ENCODE measurements around the gene SIK3. TPM values are rescaled to one million over a fixed set of nuclear protein-coding genes. Genes with fewer than 3 reads are reported as not detected.

Gene SIK3
- total and polyA plus RNA-seq, 12 donors: 11.7 to 176 (median 25.2) TPM

DNA sequence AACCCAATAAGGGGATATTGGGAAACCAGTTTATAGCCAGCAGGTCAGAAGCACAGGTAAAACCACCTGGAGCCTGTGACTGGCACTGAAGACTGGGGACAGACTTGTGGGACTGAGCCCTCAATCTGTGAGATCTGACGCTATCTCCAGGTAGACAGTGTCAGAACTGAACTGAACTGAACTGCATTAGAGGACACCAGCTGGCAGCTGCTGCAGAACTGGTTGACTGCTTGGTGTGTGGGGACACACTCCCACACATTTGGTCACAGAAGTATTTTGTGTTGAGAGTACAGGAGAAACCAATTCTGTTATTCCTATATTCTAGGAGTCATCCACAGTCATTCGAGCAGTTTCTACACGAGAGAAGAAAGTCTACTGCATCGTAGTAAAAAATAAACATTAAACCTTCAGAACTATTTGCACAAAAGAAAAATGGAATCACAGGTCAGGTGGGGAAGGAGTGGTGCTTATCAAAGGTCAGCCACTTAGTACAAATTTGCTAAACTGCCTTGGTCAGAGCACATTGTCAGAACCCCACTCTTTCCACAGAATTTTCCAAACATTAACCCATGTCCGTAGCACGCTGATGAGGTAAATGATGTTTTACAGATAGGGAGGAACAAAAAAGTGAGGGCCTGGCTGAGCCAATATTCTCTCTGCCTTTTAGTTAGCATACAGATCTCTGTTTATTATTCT is 77.2 kb downstream of the SIK3 start:
- Histone ChIP-seq H3K27me3 (no peaks in the 10 kb centered on the region), H3K9me3 (replicated peaks in 1 of 3) (no peaks in the 10 kb centered on the region), H3K4me1 (replicated peaks in 1 of 2) (peaks cover 6 to 24% of the 10 kb centered on the region in 2 donors), H3K4me3 (no peak overlapping the region), H3K36me3 (replicated peaks in 1 of 2) (no peaks in the 10 kb centered on the region), H3K27ac (no peak overlapping the region)
- TF ChIP-seq, protein P1, sequence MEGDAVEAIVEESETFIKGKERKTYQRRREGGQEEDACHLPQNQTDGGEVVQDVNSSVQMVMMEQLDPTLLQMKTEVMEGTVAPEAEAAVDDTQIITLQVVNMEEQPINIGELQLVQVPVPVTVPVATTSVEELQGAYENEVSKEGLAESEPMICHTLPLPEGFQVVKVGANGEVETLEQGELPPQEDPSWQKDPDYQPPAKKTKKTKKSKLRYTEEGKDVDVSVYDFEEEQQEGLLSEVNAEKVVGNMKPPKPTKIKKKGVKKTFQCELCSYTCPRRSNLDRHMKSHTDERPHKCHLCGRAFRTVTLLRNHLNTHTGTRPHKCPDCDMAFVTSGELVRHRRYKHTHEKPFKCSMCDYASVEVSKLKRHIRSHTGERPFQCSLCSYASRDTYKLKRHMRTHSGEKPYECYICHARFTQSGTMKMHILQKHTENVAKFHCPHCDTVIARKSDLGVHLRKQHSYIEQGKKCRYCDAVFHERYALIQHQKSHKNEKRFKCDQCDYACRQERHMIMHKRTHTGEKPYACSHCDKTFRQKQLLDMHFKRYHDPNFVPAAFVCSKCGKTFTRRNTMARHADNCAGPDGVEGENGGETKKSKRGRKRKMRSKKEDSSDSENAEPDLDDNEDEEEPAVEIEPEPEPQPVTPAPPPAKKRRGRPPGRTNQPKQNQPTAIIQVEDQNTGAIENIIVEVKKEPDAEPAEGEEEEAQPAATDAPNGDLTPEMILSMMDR (IDR thresholded peaks at IDR 0.05): no peak
- no peak for TF ChIP-seq POLR2A (IDR thresholded peaks at IDR 0.05)
- no peak for DNase-seq
- WGBS, 4 donors: 87 to 96% (median 93%) methylated on average over 6 of the region's 6 CpGs
- intact Hi-C loops (cut with DNase I): no loop called here

DNA sequence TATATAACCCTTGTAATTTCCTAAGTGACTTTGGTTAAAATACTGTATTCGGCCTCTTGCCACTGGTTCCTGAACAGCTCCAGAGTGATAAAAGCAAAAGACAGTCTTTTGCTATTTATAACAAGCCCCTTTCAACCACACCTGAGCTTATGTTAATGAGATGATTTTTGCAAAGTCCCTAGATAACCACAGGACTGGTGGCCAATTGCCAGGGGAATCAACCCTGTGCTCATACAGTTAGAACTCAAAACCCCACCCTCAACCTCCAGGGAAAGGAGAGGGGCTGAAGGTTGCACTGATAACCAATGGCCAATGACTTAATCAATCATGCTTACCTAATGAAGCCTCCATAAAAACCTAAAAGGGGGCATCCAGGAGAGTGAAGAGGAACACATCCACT is 77.9 kb downstream of the SIK3 start:
- no peak for TF ChIP-seq POLR2A (IDR thresholded peaks at IDR 0.05)
- TF ChIP-seq, protein P1 (IDR thresholded peaks at IDR 0.05): no peak
- no peak for DNase-seq
- H3K4me3 ChIP-seq: no peak overlapping the region
- intact Hi-C loops (cut with DNase I): no loop called here
- no peaks in the 10 kb centered on the region for H3K9me3 ChIP-seq (replicated peaks in 1 of 3)
- H3K4me1 ChIP-seq (replicated peaks in 1 of 2): peaks cover 2 to 19% of the 10 kb centered on the region in 2 donors
- no peaks in the 10 kb centered on the region for H3K36me3 ChIP-seq (replicated peaks in 1 of 2)
- WGBS, 4 donors: 90 to 98% (median 92%) methylated on average over 1 of the region's 1 CpG
- H3K27ac ChIP-seq: no peak overlapping the region
- H3K27me3 ChIP-seq: no peaks in the 10 kb centered on the region

DNA sequence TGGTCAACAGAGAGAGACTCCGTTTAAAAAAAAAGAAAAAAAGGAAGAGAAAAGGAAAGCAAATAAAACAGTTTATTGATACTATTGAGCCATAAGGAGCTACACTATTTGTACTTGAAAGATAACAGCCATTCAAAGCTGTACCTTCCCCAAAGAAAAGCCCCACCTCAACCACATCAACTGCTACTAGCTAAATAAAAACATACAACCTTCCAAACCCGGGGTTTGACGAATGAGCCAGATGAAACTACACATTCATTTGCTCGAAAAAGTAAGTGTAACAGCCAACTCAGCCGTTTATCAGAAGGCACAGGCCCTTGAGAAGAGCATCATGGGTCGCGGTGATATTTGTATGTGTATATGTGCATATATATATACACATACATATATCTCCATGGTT is 78.4 kb downstream of the SIK3 start:
- Histone ChIP-seq H3K9me3 (replicated peaks in 1 of 3) (no peaks in the 10 kb centered on the region), H3K27ac (no peak overlapping the region), H3K4me1 (replicated peaks in 1 of 2) (peaks cover 0 to 15% of the 10 kb centered on the region in 2 donors), H3K27me3 (no peaks in the 10 kb centered on the region), H3K4me3 (no peak overlapping the region), H3K36me3 (replicated peaks in 1 of 2) (no peaks in the 10 kb centered on the region)
- WGBS, 4 donors: 82 to 90% (median 88%) methylated on average over 7 of the region's 7 CpGs
- no peak for TF ChIP-seq POLR2A (IDR thresholded peaks at IDR 0.05)
- TF ChIP-seq, protein P1 (IDR thresholded peaks at IDR 0.05): no peak
- DNase-seq: no peak
- intact Hi-C loops (cut with DNase I): no loop called here

DNA sequence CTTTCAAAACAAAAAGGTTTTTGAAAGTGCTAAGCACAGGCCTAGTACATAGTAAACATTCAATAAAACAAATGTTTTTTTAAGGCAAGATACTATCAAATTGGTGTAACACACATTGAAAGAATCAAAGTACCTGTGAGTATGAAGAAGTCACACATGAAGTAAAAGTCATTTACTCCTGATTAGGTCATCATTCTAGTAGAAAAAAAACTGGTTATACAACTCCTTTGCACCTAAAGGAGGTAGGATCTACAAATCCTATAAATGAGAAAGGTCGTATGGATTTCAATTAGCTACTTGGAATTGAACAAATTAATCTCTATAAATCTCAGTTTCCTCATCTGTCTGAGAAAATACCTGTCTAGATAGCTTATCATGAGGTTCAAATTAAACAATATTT is 80.8 kb downstream of the SIK3 start:
- Histone ChIP-seq H3K9me3 (replicated peaks in 1 of 3) (no peaks in the 10 kb centered on the region), H3K27me3 (no peaks in the 10 kb centered on the region), H3K4me3 (no peak overlapping the region), H3K27ac (no peak overlapping the region), H3K36me3 (replicated peaks in 1 of 2) (no peaks in the 10 kb centered on the region), H3K4me1 (replicated peaks in 1 of 2) (peaks cover 0 to 7% of the 10 kb centered on the region in 2 donors)
- TF ChIP-seq POLR2A (IDR thresholded peaks at IDR 0.05): no peak
- TF ChIP-seq, protein P1 (IDR thresholded peaks at IDR 0.05): no peak
- DNase-seq: no peak
- intact Hi-C loops (cut with DNase I): no loop called here
- WGBS, 4 donors: 90 to 98% (median 94%) methylated on average over 1 of the region's 1 CpG

All from adrenal gland (tissue), 12 donors.